Subcutaneous adipose tissue (tissue), 4 donors: ENCODE data around the gene YTHDC1. TPM values are rescaled to one million over a fixed set of nuclear protein-coding genes. Genes with fewer than 3 reads are reported as not detected.

Experiments used
- CTCF ChIP-seq: fragments of 450-650 bp; IDR thresholded peaks from one replicate; pipeline ENCODE4 v1.5.1; 2016; ENCODE audit warnings: low read depth, mild to moderate bottlenecking, control low read depth, antibody characterized with exemption, moderate library complexity
- total RNA-seq, 4 donors: library from RNA; depleted of rRNA; stranded (reverse); fragments of >200 nt; gene quantifications; one replicate each; pipeline ENCODE4 v1.1.0, GENCODE V29; 2016

The YTHDC1 gene
- total RNA-seq, 4 donors from 2014 or later = 58.8 to 80.3 (median 74.5) TPM

DNA sequence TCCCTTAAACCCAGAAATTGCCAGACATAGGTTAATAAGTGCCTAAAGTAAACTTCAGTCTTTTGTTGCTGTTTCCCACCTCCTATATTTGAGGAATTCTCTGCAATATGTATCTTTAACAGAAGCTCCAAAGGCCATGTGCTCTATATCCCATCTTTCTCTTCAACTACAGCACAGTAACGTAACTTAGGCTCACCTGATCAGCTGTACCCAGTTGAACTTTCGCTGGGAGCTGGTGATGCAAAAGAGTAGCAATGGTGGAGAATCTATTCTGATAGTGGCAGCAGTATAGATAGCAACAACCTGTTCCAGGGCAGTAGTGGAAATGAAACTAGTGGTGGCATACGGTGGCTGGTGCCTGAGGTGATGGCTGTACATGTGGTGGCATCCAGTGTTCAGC, 33.2 kb upstream of the YTHDC1 start:
- no peak for TF ChIP-seq CTCF

DNA sequence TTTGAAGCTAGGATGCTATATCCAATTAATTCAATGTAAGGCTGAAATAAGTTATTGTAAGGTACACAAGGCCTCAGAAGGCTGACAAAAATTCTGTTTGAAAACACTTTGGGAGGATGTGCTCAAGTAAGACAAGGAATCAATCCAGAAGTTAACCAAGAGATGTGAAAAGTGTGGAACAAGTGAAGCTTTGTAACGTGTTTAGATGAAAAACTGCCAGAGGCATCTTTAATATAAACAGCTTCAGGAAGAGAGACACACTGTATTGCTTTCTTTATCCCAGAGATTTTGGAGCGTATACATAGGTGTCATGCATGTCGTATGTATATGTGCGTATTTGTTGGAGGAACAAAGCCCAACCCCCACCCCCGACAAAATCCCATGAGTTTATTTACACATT, 28.3 kb upstream of the YTHDC1 start:
- no peak for TF ChIP-seq CTCF

GRCh38 chr4:68375667-68376559, 26.0 kb upstream of the YTHDC1 start:
- TF ChIP-seq CTCF = no peak

GRCh38 chr4:68373513-68373912, 23.6 kb upstream of the YTHDC1 start:
- no peak for TF ChIP-seq CTCF

DNA sequence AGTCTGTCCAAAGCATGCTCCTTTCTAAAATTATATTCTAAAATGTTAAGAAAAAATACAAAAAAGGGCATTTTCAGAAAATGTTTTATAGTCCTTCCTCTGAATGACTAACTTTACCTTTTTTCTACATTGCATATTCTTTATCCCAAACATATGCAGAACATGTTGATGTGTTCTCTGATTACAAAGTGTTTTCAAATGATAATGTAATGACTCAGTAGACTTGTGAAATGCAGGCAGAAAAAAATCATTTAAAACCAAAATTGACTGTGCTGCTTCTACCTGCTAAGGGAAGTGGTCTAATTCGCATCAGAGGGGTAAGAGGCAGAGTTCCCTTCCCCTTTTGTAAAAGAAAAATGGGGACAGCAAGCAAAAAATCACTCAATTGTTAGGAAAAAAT, 22.7 kb upstream of the YTHDC1 start:
- no peak for TF ChIP-seq CTCF

GRCh38 chr4:68369142-68369805, 19.4 kb upstream of the YTHDC1 start:
- TF ChIP-seq CTCF = no peak

GRCh38 chr4:68368691-68369131, 18.8 kb upstream of the YTHDC1 start:
- TF ChIP-seq CTCF = no peak
